GM19240 (cell line): ENCODE results near the gene FTH1.
"Not testable (repeated sequence)": the region's sequence is repeated elsewhere in the genome, so short reads cannot be mapped to it uniquely, and the experiment has no call there.

Source experiments
- DNase-seq: peaks from one replicate; pipeline ENCODE4 v3.0.0; 2011; ENCODE audit warnings: low spot score; ENCODE audit not compliant: insufficient read length

The FTH1 gene

DNA sequence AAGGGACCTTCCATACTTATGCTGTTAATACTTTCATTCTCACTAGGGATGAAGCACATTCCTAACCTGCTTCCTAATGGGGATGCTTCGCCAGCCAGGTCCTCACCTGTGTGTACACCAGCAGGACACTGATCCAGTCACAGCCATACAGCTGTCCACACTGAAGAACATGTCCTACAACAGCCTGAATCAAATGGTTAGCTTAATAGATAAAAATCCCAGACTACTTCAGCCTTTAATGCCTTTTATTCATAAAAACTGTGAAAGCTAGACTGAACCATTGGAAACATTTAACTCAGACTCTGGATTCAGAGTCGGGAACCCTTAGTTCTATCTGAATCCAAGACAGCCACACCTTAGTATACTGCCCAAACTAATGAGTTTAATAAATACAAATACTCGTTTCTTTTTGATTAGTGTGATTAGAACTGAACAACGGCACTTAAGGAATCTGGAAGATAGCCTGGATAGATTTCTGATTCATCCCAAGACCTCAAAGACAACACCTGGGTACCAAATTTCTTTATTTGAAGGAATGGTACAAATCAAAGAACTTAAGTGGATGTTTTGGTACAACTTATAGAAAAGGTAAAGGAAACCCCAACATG, 3.3 kb downstream of the FTH1 start:
- no peak for DNase-seq

DNA sequence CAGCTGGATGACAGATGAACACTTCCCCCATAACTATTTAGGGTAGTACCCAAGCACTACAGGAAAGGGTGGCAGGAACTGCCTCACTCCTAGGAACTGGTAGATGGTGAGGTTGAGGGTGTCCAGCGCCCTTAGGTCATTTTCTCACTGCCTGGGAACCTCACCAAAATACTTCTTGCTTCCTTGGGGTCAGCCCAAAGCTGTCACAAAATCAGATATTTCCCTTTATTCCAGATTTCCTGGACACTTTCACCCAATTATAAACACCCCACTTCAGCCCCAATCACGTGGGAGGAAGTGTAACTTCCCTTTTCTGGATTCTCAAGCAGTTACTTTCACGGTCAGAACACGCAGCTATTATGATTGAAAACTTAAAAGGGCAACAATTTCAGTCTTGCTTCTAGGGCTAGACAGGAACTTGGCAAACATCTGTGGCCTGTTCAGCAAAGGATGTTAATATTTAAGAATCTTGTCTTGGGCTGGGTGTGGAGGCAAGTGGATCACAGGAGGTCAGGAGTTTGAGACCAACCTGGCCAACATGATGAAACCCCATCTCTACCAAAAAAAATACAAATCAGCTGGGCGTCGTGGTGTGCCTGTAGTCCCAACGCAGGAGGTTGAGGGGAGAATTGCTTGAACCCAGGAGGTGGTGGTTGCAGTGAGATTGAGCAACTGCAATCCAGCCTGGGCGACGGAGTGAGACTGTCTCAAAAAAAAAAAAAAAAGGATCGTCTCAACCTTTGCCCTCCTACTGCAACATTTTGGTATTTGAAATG, 4.0 kb downstream of the FTH1 start:
- DNase-seq = no peak

DNA sequence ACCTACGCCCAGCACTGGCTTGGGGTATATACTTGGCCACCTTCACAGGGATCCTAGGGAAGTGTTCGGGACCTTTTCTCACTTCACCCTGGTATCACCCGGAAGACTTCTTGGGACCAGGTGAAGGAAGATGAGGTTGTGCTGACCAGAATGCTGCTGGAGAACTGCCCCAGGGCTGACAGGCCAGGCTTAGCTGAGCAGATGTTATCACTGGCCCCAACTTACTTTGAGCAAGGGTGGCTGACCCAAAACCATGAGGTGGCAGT, 4.5 kb downstream of the FTH1 start:
- DNase-seq = no peak

DNA sequence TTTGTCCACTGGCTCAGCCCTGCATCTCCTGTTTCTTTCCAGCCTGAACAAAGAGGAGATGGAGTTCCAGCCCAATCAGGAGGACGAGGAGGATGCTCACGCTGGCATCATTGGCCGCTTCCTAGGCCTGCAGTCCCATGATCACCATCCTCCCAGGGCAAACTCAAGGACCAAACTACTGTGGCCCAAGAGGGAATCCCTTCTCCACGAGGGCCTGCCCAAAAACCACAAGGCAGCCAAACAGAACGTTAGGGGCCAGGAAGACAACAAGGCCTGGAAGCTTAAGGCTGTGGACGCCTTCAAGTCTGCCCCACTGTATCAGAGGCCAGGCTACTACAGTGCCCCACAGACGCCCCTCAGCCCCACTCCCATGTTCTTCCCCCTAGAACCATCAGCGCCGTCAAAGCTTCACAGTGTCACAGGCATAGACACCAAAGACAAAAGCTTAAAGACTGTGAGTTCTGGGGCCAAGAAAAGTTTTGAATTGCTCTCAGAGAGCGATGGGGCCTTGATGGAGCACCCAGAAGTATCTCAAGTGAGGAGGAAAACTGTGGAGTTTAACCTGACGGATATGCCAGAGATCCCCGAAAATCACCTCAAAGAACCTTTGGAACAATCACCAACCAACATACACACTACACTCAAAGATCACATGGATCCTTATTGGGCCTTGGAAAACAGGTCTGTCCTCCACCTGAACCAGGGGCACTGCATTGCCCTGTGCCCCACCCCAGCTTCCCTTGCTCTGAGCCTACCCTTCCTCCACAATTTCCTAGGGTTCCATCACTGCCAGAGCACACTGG, 5.0 kb downstream of the FTH1 start:
- DNase-seq = no peak

DNA sequence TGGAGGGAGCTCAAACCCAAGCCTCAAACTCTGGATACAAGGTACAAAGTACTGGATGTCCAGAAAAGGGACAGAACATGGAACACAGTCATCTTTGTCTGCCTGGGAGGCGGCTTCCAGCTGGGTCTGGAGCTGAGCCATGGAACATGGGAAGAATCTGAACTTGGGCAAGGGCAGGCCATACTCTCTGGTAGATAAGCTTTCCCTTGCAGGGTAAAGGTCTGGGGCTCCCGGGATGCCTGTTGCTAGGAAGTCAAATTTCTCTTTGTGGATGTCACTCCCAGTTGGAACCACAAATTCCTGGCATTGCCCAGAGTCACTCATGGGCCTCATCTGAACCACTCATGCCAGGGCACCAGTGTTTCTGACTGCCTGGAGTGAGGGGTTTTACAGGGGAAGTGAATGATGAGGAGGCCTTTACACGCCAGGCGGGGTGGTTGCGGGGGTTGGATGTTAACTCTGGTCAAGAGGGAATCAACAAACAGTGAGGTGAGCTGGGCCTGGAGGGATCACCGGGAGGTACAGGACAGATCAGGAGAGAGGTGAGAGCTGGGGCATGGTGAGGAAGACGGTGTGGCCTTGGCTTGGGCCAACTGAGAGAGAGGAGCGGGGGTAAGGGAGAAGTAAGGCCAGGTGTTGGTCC, 5.7 kb downstream of the FTH1 start:
- no peak for DNase-seq

DNA sequence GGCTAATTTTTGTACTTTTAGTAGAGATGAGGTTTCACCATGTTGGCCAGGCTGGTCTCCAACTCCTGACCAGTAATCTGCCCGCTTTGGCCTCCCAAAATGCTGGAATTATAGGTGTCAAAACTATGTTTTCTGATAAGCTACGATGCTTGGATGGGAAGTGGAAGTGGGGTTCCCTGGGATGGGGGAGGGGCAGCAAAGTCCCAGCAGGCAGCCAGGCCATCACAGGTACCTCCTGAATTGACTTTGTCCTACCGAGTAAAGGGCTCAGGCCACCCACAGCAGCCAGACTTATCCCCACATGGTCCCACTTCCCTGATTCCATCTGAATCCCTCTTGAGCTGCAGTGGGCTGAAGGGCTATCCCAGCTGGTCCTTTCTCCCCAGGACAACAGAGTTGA, 6.9 kb downstream of the FTH1 start:
- DNase-seq = no peak

DNA sequence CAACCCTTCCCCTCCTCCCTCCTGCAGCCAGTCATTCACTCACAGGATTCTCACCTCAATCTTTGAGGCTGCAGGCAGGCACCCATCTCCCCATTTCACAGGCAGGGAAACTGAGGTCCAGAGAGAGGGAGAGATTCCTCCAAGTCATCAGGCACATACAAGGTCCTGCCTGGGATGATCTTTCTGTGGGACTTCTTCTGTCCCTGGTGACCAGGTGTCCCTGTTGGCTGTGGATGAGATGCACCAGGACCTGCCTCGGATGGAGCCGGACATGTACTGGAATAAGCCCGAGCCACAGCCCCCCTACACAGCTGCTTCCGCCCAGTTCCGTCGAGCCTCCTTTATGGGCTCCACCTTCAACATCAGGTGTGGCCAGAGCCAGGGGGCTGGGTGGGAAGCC, 7.8 kb downstream of the FTH1 start:
- DNase-seq = no peak

DNA sequence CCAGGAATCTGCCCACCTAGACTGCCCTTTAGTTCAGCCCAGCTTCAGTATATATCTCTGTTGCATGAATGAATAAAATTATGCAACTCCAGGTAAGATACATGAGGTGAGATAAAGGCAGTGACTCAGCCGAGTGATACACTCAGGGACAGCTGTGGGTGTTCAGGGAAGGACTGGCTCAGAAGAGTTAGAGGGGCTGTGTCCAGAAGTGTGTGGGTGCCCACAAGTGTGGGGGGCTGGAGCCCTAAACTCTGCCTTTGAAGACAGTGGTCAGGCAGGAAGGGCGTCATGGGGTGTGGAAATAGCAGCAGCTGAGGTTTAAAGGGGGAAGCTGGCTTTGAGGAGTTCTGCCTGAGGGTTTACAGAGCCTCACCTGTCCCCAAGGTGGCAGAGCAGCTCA, 8.3 kb downstream of the FTH1 start:
- no peak for DNase-seq

DNA sequence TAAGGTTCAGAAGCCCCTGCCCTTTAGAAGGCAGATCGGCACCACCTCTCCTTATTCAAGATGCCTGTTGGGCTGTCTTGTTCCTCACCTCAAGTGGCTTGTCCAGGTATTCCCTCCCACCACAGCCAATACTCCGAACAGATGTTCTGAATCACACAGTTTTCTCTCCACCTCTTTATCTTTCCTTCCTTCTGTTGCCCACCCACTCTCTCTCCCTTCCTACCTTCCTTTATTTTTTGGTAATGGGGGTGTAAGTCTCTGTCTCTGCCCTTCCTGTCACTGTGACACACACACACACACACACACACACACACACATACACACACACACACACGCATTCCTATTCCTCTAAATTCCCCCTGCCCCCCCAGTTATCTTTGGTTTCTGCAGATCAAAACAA, 8.8 kb downstream of the FTH1 start:
- no peak for DNase-seq

DNA sequence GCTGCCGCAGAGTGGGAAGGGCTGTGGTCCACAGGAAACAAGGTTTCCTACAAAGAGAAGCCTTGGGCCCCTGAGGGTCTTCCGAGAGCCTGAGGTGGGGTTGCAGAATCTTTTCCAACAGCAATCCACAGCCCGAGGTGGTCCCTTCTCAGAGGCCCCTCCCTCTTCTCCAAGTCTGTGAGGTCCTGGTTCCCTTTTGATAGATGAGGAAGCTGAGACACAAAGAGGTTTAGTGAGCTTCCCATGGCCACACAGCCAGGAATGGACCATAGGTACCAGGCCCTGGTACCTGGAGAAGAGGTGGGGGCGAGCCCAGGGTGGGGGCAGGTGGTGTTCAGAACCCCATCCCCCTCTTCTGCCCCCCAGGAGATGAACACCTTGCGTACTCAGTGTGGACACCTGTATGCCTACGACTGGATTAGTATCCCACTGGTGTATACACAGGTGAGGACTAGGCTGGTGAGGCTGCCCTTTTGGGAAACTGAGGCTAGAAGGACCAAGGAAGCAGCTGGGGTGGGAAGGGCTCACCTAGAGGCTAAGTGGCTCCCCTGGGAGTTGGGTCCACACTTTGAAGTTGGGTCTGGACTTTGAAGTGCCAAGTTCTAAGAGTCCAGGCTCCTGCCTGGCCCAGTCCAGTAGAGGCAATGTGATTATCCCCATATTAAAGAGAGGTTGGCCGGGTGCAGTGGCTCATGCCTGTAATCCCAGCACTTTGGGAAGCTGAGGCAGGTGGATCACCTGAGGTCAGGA, 10.2 kb downstream of the FTH1 start:
- no peak for DNase-seq

DNA sequence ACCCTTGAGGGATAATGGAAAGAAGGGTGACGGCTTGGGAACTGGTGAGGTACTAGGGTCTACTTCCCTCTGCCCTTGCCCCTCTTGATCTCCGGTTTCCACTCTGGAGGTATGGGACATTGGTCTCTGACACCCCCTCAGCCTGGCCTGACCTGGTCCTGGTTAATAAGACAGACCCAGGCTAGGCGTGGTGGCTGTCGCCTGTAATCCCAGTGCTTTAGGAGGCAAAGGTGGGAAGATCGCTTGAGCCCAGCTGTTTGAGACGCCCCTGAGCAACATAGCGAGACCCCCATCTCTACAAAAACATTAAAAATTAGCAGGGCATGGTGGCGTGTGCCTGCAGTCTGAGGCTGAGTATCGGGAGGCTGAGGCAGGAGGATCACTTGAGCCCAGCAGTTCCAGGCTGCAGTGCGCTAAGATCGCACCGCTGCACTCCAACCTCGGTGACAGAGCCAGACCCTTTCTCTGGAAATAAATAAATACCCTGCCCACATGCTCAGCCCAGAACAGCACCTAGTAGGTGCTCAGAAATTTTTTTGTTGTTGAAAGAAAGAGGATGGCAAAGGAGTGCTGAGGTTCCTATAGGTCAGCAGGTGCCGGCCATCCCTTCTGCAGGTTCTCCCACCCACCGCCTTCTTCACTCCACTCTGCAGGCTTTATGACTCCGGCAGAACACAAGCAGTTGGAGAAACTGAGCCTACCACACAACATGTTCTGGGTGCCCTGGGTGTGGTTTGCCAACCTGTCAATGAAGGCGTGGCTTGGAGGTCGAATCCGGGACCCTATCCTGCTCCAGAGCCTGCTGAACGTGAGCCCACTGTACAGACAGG, 11.0 kb downstream of the FTH1 start:
- DNase-seq = no peak

DNA sequence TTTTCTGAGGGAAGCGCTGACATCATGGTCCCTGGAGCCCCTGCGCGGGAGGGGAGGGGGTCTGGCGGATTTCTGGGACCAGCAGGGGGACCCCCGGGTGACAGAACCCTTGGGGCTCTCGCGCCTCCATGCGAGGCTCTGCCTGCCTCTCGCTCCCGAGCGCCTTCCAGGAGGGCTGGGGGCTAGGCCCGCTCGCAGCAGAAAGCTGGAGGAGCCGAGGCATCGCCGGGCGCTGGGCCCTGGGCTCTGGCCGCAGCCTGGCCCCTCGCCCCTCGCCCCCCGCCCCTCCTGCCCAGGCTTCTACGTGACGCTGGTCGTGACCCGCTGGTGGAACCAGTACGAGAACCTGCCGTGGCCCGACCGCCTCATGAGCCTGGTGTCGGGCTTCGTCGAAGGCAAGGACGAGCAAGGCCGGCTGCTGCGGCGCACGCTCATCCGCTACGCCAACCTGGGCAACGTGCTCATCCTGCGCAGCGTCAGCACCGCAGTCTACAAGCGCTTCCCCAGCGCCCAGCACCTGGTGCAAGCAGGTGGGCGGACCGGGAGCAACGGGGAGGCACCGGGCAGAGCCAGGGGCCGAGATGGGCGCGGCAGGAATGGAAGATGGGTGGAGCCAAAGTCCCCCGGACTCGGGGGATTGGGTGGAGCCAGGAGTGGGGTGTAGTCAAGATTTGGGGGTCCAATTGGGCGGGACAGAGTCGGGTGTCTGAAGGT, 11.9 kb downstream of the FTH1 start:
- no peak for DNase-seq

DNA sequence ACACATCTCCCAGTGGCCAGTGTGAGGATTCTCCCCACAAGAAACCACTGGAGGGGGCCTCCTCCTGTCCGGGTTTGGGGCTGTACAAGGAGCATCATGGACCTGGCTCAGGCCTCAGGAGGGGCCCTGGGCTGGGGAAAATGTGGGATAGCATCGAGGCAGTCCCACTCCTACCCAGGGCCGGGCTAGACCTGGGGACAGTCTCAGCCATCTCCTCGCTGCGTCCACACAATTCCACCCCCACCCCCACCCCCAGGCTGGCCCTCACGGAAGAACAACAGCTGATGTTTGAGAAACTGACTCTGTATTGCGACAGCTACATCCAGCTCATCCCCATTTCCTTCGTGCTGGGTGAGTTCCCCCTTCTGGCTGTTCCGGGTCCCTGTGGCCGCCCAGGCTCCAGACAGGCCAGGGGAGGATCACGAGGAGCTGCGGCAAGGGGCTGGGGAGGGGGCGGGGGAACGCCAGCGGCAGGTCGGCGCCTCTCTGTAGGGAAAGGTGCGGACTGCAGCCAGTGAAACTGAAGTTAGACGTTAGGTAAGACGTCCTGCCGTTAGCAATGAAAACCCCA, 12.5 kb downstream of the FTH1 start:
- no peak for DNase-seq

DNA sequence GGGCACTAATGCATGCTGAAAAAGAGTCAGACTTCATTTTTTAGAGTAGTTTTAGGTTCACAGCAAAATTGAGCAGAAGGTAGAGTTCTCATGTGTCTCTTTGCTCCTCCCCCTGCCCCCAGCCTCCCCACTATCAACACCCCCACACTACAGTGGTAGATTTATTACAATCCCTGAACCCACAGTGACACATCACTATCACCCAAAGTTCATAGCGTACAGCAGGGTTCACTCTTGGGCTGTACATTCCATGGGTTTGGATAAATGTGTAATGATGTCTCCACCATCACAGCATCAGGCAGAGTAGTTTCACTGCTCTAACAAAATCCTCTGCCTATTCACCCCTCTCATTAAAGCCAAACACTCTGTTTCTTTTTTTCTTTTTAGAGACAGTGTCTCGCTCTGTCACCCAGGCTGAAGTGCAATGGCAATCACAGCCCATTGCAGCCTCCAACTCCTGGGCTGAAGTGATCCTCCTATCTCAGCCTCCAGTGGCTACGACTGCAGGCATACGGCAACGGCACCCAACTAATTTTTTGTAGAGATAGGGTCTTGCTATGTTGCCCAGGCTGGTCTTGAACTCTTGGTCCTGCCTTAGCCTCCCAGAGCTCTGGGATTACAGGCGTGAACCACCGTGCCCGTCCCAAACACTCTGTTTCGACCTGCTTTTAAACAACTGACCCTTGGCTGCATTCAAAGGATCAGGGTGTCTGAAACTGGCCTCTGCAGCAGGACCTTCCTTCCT, 13.2 kb downstream of the FTH1 start:
- DNase-seq = no peak

DNA sequence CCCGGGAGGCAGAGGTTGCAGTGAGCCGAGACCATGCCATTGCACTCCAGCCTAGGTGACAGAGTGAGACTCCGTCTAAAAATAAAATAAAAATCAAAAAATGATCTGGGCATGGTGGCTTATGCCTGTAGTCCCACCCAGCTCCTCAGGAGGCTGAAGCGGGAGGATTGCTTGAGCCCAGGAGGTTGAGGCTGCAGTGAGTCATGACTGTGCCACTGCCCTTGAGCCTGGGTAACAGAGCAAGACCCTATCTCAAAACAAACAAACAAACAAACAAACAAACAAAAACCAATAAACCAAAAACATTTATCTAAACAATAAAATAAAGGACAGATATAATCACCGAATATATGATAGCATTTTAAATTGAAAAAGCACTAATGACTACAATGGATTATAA, 13.8 kb downstream of the FTH1 start:
- not testable (repeated sequence) for DNase-seq

DNA sequence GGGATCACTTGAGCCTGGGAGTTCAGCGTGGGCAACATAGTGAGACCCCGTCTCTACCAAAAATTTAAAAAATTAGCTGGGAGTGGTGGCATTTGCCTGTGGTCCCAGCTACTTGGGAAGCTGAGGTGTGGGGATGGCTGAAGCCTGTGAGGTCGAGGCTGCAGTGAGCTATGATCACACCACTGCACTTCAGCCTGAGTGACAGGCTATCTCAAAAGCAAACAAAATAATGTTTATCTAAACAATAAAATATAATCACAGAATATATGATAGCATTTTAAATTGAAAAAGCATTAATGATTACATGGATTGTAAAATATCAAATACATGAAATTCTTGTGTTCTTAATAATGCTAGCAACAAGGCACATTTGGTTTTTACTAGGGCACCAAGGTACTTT, 14.6 kb downstream of the FTH1 start:
- DNase-seq = no peak

DNA sequence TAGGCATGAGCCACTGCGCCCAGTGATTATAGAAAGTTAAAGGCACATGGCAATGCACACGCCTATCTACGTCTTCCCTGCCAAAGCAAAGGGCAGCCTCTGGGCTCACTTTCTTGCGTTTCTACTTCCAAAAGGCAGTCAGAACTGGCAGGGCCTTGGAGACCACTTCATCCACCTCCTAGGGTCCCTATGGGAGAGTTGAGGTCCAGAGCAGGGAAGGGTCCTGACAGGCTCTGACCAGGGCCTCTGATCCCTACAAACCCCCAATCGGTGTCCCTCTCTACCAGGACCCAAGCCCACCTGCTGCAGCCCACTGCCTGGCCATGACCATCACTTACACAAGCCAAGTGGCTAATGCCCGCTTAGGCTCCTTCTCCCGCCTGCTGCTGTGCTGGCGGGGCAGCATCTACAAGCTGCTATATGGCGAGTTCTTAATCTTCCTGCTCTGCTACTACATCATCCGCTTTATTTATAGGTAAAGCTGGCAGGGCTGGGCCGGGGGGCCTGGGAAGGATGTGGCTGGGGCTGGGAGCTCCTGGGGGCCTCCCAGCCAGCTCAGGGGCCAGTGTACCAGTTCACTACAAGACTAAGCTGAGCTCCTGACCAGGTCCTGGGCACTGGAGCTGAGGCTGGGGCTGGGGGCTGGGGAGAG, 15.8 kb downstream of the FTH1 start:
- no peak for DNase-seq

DNA sequence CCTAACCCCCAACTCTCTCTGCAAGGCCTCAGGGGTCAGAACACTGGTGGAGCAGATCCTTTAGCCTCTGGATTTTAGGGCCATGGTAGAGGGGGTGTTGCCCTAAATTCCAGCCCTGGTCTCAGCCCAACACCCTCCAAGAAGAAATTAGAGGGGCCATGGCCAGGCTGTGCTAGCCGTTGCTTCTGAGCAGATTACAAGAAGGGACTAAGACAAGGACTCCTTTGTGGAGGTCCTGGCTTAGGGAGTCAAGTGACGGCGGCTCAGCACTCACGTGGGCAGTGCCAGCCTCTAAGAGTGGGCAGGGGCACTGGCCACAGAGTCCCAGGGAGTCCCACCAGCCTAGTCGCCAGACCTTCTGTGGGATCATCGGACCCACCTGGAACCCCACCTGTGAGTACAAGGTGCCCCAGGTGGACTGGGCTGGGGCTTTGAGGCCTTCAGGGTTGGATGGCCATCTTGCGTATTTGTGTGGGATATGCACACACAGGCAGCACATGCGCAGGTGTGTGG, 17.3 kb downstream of the FTH1 start, which contains the start of gene BEST1:
Gene BEST1 (plus strand): TSS at position 317 of the 513 bp plus-strand sequence. CDS start 1,456 bp downstream, outside the sequence.
- DNase-seq = no peak
